ENCODE results near the gene RPA3. TPM values are rescaled to one million over a fixed set of nuclear protein-coding genes. Genes with fewer than 3 reads are reported as not detected.

Gene RPA3
- total and polyA plus RNA-seq, 2 of the 13 experiments (the other 11 are each of a cell fraction or from before 2014, with no cell fraction given), result 38.3 to 154 TPM

DNA sequence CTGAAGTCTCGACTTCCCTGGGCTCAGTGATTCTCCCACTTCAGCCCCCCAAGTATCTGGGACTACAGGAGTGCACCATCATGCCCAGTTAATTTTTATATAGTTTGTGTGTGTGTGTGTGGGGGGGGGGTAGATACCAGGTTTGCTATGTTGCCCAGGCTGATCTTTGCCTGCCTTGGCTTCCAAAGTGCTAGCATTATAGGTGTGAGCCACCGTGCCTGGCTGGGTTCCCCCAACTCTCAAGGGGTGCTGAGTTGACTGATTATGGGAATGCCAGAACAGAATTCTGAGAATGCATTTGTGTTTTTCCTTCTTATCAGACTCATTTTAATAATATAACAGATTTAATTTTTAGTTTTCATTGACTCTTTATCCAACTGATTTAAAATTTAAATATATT, 19.5 kb downstream of the RPA3 start:
- no peak overlapping the region for H3K27ac ChIP-seq (ENCODE audit: extremely low read length, insufficient read depth, low read length)
- ATAC-seq (no peak), DNase-seq (ENCODE audit: low spot score) (no peak), FAIRE-seq (no peak)
- no peak overlapping the region for H3K4me3 ChIP-seq (replicated peaks in 1 of 3; ENCODE audit: insufficient read depth in 1 of 3, low read depth in 2 of 3, low read length in 3 of 3)
- no peaks in the 10 kb centered on the region for H3K9me3 ChIP-seq (ENCODE audit: low read length)
- CTCF ChIA-PET (ENCODE audit: low intra/inter-chr PET ratio, low total read pairs), result no interaction called here
- no peaks in the 10 kb centered on the region for H3K79me2 ChIP-seq (ENCODE audit: insufficient read depth, low read length)
- peaks cover 30% of the 10 kb centered on the region for H3K4me1 ChIP-seq (ENCODE audit: insufficient read depth, low read length)
- H4K20me1 ChIP-seq (ENCODE audit: insufficient read depth, low read length), result no peaks in the 10 kb centered on the region
- no peak overlapping the region for H2AFZ ChIP-seq (ENCODE audit: low read length)
- no TSS peak for BruUV-seq (replicated peaks)
- in situ Hi-C loops (cut with HindIII; ENCODE audit: extremely low pct_ligation_motif_present, low pct_unique_long_range_greater_than_20kb), result no loop called here
- H3K4me2 ChIP-seq (ENCODE audit: low read depth, low read length), result no peak overlapping the region
- no peaks in the 10 kb centered on the region for H3K36me3 ChIP-seq (replicated peaks in 1 of 2; ENCODE audit: control insufficient read depth in 1 of 2, insufficient read depth in 2 of 2, low read length in 2 of 2)
- H3K9ac ChIP-seq (ENCODE audit: insufficient read depth, low read depth, low read length), result no peak overlapping the region
- TF ChIP-seq, protein P1, sequence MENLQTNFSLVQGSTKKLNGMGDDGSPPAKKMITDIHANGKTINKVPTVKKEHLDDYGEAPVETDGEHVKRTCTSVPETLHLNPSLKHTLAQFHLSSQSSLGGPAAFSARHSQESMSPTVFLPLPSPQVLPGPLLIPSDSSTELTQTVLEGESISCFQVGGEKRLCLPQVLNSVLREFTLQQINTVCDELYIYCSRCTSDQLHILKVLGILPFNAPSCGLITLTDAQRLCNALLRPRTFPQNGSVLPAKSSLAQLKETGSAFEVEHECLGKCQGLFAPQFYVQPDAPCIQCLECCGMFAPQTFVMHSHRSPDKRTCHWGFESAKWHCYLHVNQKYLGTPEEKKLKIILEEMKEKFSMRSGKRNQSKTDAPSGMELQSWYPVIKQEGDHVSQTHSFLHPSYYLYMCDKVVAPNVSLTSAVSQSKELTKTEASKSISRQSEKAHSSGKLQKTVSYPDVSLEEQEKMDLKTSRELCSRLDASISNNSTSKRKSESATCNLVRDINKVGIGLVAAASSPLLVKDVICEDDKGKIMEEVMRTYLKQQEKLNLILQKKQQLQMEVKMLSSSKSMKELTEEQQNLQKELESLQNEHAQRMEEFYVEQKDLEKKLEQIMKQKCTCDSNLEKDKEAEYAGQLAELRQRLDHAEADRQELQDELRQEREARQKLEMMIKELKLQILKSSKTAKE (CRISPR knock-in tag; IDR thresholded peaks at IDR 0.05; ENCODE audit: borderline replicate concordance), result no peak
- TF ChIP-seq ZNF619 (CRISPR knock-in tag; IDR thresholded peaks at IDR 0.05) (no peak), ZNF7 (CRISPR knock-in tag; IDR thresholded peaks at IDR 0.05) (no peak)
- 96% methylated on average over 2 of the region's 2 CpGs for WGBS (ENCODE audit: low lambda C conversion rate)
- POLR2A ChIA-PET, result no interaction called here
- intact Hi-C loops (cut with micrococcal nuclease; ENCODE audit: unreplicated experiment), result no loop called here
- H3K27me3 ChIP-seq (ENCODE audit: control insufficient read depth in 1 of 2, insufficient read depth in 2 of 2, low read length in 2 of 2), result no peaks in the 10 kb centered on the region

DNA sequence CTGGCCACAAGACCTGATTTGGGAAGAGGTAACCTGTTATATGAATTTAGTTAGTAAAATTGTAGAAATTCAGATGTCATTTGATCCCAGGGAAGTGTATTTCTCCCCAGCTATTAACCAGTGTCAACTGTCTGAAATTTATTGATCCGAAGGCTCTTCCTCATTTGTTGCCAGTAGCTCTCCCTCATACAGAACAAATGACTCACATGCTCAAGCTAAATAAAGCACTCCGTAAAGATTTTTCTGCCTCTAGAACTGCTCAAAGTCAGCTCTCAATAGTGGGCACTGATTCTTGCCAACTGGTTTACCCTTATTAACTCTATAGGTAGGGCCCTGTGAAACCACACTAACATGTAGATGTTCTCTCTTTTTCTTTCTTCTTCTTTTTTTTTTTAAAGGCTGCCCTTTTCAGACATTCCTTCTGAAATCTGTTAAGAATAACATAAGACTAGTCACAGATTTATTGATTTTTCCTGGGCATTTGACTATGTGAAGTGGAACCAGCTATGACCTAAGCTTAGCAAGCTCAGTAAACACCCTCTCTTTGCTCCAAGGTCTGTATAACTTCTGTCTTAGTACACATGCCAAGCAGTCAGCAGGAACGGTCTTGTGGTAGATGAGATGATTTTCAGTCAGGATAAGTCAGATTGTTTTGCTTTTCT, 21.8 kb downstream of the RPA3 start:
- FAIRE-seq, result peak; percentile 30
- peaks cover 18% of the 10 kb centered on the region for H3K4me1 ChIP-seq (ENCODE audit: insufficient read depth, low read length)
- 32% methylated on average over 3 of the region's 3 CpGs for WGBS (ENCODE audit: low lambda C conversion rate)
- peak; percentile 74; the same call in 1 of the 2 replicates for TF ChIP-seq FOXK1 (CRISPR knock-in tag; IDR thresholded peaks at IDR 0.05; ENCODE audit: borderline replicate concordance, low read depth)
- TF ChIP-seq RARA (CRISPR knock-in tag; IDR thresholded peaks at IDR 0.05), result peak; percentile 76
- TF ChIP-seq KLF13 (CRISPR knock-in tag; IDR thresholded peaks at IDR 0.05), result no peak
- TF ChIP-seq ONECUT2 (CRISPR knock-in tag; IDR thresholded peaks at IDR 0.05), result peak; percentile 90
- TF ChIP-seq, protein P2, sequence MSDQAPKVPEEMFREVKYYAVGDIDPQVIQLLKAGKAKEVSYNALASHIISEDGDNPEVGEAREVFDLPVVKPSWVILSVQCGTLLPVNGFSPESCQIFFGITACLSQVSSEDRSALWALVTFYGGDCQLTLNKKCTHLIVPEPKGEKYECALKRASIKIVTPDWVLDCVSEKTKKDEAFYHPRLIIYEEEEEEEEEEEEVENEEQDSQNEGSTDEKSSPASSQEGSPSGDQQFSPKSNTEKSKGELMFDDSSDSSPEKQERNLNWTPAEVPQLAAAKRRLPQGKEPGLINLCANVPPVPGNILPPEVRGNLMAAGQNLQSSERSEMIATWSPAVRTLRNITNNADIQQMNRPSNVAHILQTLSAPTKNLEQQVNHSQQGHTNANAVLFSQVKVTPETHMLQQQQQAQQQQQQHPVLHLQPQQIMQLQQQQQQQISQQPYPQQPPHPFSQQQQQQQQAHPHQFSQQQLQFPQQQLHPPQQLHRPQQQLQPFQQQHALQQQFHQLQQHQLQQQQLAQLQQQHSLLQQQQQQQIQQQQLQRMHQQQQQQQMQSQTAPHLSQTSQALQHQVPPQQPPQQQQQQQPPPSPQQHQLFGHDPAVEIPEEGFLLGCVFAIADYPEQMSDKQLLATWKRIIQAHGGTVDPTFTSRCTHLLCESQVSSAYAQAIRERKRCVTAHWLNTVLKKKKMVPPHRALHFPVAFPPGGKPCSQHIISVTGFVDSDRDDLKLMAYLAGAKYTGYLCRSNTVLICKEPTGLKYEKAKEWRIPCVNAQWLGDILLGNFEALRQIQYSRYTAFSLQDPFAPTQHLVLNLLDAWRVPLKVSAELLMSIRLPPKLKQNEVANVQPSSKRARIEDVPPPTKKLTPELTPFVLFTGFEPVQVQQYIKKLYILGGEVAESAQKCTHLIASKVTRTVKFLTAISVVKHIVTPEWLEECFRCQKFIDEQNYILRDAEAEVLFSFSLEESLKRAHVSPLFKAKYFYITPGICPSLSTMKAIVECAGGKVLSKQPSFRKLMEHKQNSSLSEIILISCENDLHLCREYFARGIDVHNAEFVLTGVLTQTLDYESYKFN (CRISPR knock-in tag; conservative IDR thresholded peaks at IDR 0.05), result peak; percentile 36; the same call in 1 of the 2 replicates
- no peak for TF ChIP-seq ZFP36L1 (CRISPR knock-in tag; IDR thresholded peaks at IDR 0.05)
- no peak for TF ChIP-seq MTF2 (CRISPR knock-in tag; IDR thresholded peaks at IDR 0.05; ENCODE audit: borderline replicate concordance)

More for the DNA sequence above, 21.8 kb downstream of the RPA3 start:
- BruUV-seq (replicated peaks), result no TSS peak
- Histone ChIP-seq H3K79me2 (ENCODE audit: insufficient read depth, low read length) (no peaks in the 10 kb centered on the region), H4K20me1 (ENCODE audit: insufficient read depth, low read length) (no peaks in the 10 kb centered on the region), H3K9ac (ENCODE audit: insufficient read depth, low read depth, low read length) (no peak overlapping the region), H3K4me3 (replicated peaks in 1 of 3; ENCODE audit: insufficient read depth in 1 of 3, low read depth in 2 of 3, low read length in 3 of 3) (no peak overlapping the region), H3K36me3 (replicated peaks in 1 of 2; ENCODE audit: control insufficient read depth in 1 of 2, insufficient read depth in 2 of 2, low read length in 2 of 2) (no peaks in the 10 kb centered on the region), H2AFZ (ENCODE audit: low read length) (no peak overlapping the region), H3K4me2 (ENCODE audit: low read depth, low read length) (no peak overlapping the region), H3K27me3 (ENCODE audit: control insufficient read depth in 1 of 2, insufficient read depth in 2 of 2, low read length in 2 of 2) (no peaks in the 10 kb centered on the region), H3K9me3 (ENCODE audit: low read length) (no peaks in the 10 kb centered on the region), H3K27ac (ENCODE audit: extremely low read length, insufficient read depth, low read length) (no peak overlapping the region)
- ChIA-PET CTCF (ENCODE audit: low intra/inter-chr PET ratio, low total read pairs) (no interaction called here), POLR2A (interaction anchor here (0.6 to 1.3 kb wide), 4 partner anchors 36 to 199 kb away, joined by 3 to 4 read pairs (median 4); no protein-coding TSS in a partner anchor)
- intact Hi-C loops (cut with micrococcal nuclease; ENCODE audit: unreplicated experiment), result no loop called here
- DNase-seq (ENCODE audit: low spot score) (peak; percentile 43), ATAC-seq (peak; percentile 90)
- in situ Hi-C loops (cut with HindIII; ENCODE audit: extremely low pct_ligation_motif_present, low pct_unique_long_range_greater_than_20kb), result no loop called here

Data from HepG2 (cell line).